ENCODE results near the gene ZCCHC7. TPM values are rescaled to one million over a fixed set of nuclear protein-coding genes. Genes with fewer than 3 reads are reported as not detected.

Gene ZCCHC7
- total RNA-seq, 1 donor from 2014 or later = 12.0 TPM

DNA sequence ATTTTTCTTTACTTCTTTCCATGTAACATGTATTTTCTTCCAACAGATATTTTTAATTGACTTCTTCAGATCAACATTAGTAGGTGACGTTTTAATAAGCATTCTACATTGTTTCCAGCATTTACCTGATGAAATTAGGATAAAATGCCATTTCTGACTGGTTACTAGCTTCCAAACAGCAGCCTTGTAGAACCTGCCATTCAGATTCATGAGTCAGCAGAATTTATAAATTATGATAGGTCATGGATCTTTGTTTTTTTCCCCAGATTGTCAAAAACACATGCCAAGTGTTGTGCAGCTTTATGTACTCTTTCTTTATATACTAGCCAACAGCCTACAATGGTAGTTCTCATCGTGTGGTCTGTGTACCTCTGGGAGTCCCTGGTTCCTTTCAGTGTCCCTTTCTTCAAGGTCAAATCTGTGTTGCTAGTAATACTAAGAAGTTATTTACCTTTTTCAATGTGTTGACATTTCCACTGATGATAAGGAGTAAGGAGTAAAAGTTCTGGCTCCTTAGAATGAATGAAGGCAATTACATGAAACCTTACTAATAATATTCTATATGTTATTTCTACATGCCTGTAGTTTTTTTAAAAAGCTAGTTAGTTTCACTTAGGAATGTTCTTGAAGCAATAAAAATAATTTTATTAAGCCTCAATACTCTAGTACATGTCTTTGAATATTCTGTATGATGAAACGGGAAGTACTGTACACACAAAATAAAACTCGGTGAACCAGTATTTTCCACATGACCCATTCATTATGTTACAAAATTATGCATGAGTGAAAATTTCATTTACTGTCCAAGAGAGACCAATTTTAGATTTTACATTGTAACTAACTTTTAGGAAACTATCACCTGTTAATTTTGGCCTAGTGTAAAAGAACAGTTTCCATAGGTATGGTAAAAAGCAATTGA is 135.8 kb downstream of the ZCCHC7 start:
- Mint-ChIP-seq H3K4me1 (ENCODE audit: unreplicated experiment) (peaks cover 10% of the 10 kb centered on the region), H3K27ac (ENCODE audit: unreplicated experiment) (no peak overlapping the region)
- no peak for TF ChIP-seq CTCF (IDR thresholded peaks at IDR 0.05; ENCODE audit: unreplicated experiment)

GRCh38 chr9:37259951-37260350 is 139.6 kb downstream of the ZCCHC7 start:
- no peak for TF ChIP-seq CTCF (IDR thresholded peaks at IDR 0.05; ENCODE audit: unreplicated experiment)
- H3K27me3 Mint-ChIP-seq (ENCODE audit: unreplicated experiment) = no peaks in the 10 kb centered on the region
- no peak overlapping the region for H3K4me3 Mint-ChIP-seq (ENCODE audit: unreplicated experiment)
- H3K4me1 Mint-ChIP-seq (ENCODE audit: unreplicated experiment) = peaks cover 5% of the 10 kb centered on the region
- no peaks in the 10 kb centered on the region for H3K36me3 Mint-ChIP-seq (ENCODE audit: low read depth, unreplicated experiment)
- H3K27ac Mint-ChIP-seq (ENCODE audit: unreplicated experiment) = no peak overlapping the region
- H3K9me3 Mint-ChIP-seq (ENCODE audit: unreplicated experiment) = no peaks in the 10 kb centered on the region
- DNase-seq (ENCODE audit: low spot score) = no peak

More for the DNA sequence above, 135.8 kb downstream of the ZCCHC7 start:
- DNase-seq (ENCODE audit: low spot score) = no peak
- Mint-ChIP-seq H3K36me3 (ENCODE audit: low read depth, unreplicated experiment) (no peaks in the 10 kb centered on the region), H3K4me3 (ENCODE audit: unreplicated experiment) (no peak overlapping the region), H3K27me3 (ENCODE audit: unreplicated experiment) (no peaks in the 10 kb centered on the region), H3K9me3 (ENCODE audit: unreplicated experiment) (no peaks in the 10 kb centered on the region)

DNA sequence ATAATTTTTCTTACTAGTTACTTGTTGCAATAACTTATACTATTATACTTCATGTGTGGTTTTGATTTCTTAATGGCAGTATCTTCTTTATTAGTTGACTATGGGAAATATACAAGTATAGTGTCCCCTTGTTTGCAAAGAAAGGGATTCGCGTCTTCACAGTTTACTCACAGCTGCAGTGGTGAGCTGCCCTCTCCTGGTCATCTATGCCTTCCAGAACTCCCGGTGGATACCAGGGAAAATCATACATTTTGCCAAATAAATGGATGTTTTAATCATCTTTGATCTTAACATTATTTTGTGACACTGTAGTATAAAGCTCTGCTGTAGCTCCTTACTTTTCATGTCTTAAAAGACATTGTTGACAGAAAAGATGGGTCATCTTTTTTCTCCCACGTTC is 142.0 kb downstream of the ZCCHC7 start:
- H3K9me3 Mint-ChIP-seq (ENCODE audit: unreplicated experiment) = no peaks in the 10 kb centered on the region
- H3K36me3 Mint-ChIP-seq (ENCODE audit: low read depth, unreplicated experiment) = no peaks in the 10 kb centered on the region
- H3K27me3 Mint-ChIP-seq (ENCODE audit: unreplicated experiment) = no peaks in the 10 kb centered on the region
- no peak overlapping the region for H3K4me3 Mint-ChIP-seq (ENCODE audit: unreplicated experiment)
- H3K4me1 Mint-ChIP-seq (ENCODE audit: unreplicated experiment) = peaks cover 5% of the 10 kb centered on the region
- DNase-seq (ENCODE audit: low spot score) = peak; percentile 20
- no peak overlapping the region for H3K27ac Mint-ChIP-seq (ENCODE audit: unreplicated experiment)
- no peak for TF ChIP-seq CTCF (IDR thresholded peaks at IDR 0.05; ENCODE audit: unreplicated experiment)

GRCh38 chr9:37264539-37264938 is 144.2 kb downstream of the ZCCHC7 start:
- H3K4me1 Mint-ChIP-seq (ENCODE audit: unreplicated experiment) = no peaks in the 10 kb centered on the region
- no peaks in the 10 kb centered on the region for H3K9me3 Mint-ChIP-seq (ENCODE audit: unreplicated experiment)
- no peaks in the 10 kb centered on the region for H3K27me3 Mint-ChIP-seq (ENCODE audit: unreplicated experiment)
- DNase-seq (ENCODE audit: low spot score) = no peak
- no peak for TF ChIP-seq CTCF (IDR thresholded peaks at IDR 0.05; ENCODE audit: unreplicated experiment)
- H3K4me3 Mint-ChIP-seq (ENCODE audit: unreplicated experiment) = no peak overlapping the region
- no peak overlapping the region for H3K27ac Mint-ChIP-seq (ENCODE audit: unreplicated experiment)
- no peaks in the 10 kb centered on the region for H3K36me3 Mint-ChIP-seq (ENCODE audit: low read depth, unreplicated experiment)

- no peaks in the 10 kb centered on the region for H3K9me3 Mint-ChIP-seq (ENCODE audit: unreplicated experiment)
- no peak for TF ChIP-seq CTCF (IDR thresholded peaks at IDR 0.05; ENCODE audit: unreplicated experiment)
- no peaks in the 10 kb centered on the region for H3K27me3 Mint-ChIP-seq (ENCODE audit: unreplicated experiment)
- no peaks in the 10 kb centered on the region for H3K36me3 Mint-ChIP-seq (ENCODE audit: low read depth, unreplicated experiment)
- no peak overlapping the region for H3K27ac Mint-ChIP-seq (ENCODE audit: unreplicated experiment)
- no peak for DNase-seq (ENCODE audit: low spot score)
- H3K4me3 Mint-ChIP-seq (ENCODE audit: unreplicated experiment) = no peak overlapping the region
- H3K4me1 Mint-ChIP-seq (ENCODE audit: unreplicated experiment) = no peaks in the 10 kb centered on the region
Observed at GRCh38 chr9:37266630-37267029, 146.3 kb downstream of the ZCCHC7 start.
